Stimulated activated CD4-positive, alpha-beta T cell treated with anti-CD3 and anti-CD28 coated beads, Interleukin-15, amount 100 ng/mL, for 1 hour (primary cell): ENCODE data around the gene GSTA5.
A peak's percentile ranks its signal among the peaks of the same experiment; 100 is the strongest.
"Not testable (repeated sequence)": the region's sequence is repeated elsewhere in the genome, so short reads cannot be mapped to it uniquely, and the experiment has no call there.

ENCODE experiments used
- DNase-seq, 2 donors: peaks; one replicate each; pipeline ENCODE4 v3.0.0-alpha.2; 2020; ENCODE audit warnings: low read depth in 1 of 2, low spot score in 1 of 2

The GSTA5 gene

DNA sequence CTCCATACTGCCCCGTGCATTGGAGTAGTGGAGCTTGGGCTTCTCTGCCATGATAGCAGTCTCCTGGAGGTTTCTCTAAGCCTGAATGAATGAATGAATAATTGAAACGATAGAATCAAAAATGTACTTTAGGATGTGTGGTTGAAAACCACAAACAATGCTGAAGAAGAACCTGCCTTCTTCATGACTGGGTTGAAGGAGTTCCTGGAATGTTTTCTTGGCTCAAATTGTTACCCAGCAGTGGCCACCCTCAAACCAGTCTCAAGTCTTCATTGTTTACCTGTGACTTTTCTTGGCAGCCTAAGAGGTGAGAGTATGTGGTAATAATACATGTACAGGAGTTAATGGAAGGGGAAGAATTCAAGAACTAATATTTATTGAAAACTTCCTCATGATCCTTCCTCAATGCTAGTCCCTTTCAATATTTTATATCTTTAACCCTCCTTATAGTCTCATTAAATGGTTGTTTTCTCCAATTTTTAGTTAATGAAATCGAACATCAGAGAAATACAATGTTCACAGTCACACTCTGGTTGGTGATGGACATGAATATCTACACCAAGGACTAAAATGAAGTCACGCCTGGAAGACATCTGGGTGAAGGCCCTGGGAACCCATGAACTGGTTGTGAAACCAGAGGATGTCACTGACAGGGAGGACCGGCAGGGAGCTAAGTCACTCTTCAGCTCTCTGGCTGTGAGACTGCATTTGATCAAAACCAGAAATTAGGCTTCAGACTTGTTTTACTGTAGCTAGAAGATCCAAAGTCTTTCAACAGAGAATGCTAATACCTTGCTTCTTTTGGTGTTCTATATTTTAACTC lies at the start of gene GSTA5:
Gene GSTA5 (minus strand): TSS at position 51 of the 823 bp plus-strand sequence.
- DNase-seq = no peak

- no peak for DNase-seq
Observed at GRCh38 chr6:52890018-52890417, 49.4 kb upstream of the GSTA5 start.

- no peak for DNase-seq
Observed at GRCh38 chr6:52887910-52888524, 47.4 kb upstream of the GSTA5 start.

DNA sequence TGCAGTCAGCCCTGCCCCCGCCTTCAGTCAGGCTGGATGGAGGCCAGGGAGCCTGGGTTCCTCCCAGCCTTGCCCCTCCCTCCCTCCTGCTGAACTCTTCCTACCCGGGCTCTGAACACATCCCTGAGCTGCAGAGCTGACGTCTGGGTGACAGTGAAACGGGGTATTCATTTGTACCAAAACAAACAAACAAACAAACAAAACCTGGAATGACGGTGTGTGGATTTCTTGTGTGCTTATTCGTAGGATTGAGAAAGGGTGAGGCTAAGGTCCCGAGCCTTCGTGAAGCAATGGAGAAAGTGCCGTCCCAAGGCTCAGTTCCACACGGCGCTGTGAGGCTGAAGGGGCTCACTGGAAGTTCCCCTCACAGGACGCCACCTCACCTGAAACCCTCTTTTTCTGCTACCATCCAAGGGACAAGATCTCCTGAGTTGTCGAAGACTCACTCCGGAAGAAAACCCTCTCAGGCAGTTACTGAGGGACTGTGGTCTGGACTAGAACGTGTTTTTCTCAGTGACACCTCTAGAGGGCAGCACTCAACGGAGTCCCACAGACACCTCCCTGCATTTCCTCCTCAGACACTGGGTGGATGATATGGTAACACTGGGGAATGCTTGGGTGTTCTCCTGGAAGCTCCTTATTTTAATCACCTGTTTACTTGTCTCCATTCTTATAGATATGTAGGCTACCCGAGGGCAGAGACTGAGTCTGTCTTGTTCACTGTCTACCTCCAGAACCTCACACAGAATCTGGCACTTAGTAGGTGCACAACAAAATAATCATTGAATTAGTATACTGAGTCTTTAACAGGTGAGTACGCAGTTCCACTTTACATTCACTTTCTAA lies 41.6 kb upstream of the GSTA5 start:
- DNase-seq = peak; percentile 10 to 31

GRCh38 chr6:52881662-52881995 lies 41.0 kb upstream of the GSTA5 start:
- no peak for DNase-seq

DNA sequence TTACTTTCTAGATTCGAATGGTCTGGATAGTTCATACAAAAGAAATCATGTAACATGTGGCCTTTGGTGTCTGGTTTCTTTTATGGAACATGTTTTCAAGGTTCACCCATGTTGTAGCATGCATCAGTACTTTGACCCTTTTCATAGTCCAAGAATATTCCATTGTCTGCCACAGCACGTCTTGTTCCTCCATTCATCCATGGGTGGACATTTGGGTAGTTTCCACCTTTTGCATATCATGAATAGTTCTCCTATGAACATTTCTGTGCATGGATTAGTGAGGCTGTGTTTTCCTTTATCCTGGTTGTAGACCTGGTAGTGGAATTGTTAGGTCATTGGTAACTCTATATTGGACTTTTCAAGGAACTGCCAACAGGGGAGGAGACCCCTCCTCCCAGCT lies 37.2 kb upstream of the GSTA5 start:
- no peak for DNase-seq

DNA sequence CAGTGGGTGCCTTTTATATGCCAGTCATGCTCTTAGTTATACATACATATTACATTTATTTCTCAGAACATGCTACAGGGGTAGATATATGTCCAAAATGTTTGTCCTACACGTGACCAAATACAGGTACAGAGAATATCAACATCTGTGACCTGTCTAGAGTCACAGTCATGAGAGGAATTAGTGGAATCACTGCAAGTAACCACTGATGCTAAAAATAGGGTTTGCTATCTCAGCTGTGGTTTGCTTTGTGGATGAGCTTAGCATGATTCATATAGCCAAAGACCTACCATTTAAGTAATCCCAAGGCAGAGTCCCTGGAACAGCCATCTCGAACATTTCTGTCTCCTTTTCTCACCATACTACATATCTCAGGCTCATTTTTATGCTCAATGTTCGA lies 36.6 kb upstream of the GSTA5 start:
- no peak for DNase-seq

DNA sequence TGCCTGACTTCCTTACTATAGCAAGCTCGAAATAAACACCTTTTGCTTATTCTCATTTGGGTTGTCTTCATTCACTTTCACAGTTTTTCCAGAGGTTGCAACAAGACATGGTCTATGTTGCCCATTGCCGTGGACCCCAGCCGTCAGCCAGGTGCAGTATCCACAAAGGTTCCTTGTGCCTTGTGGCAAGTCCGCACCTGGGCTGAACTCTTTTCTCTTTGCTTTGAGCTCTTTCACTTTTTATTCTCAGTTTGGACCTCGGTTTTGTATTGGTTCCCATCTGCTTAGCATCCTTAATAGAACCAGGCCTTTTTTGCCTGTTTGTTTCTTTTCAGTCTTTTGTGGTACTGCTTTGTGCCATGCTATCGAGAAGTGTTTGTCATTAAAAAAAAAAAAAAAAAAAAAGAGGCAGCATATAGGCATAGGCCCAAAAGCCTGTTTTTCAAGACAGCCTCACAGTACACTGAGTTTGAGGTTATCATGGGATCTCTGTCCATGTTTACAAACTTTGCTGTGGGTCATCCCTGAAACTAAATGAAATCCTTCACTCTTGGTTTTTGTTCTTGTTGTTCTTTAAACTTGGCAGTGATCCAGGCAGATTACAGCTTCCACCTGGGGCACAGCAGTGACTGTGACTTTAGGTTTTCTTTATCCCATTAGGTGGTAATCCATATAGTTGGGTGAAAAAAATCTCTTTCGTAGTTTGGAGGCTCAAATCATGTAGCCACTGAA lies 35.6 kb upstream of the GSTA5 start:
- DNase-seq = no peak

GRCh38 chr6:52872031-52872430 lies 31.4 kb upstream of the GSTA5 start:
- DNase-seq = no peak

DNA sequence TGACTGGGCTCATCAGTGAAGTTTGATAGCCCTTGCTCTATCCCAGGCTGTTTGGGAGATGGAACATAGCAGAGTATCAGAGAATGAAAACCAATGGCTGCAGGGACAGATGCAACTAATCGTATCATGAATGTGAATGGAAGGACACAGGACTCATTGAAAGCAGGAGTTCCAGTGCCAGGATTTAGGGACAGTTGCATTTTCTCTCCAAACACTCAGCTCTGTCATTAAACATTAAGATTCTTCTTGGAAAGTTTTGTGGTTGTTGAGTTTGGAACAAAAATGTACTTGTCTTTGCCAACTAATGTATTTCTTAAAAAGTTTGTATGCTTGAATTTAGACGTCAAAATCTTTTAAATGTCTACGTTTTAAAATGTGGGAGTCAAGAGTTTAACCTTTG lies 31.0 kb upstream of the GSTA5 start:
- DNase-seq = no peak

GRCh38 chr6:52870335-52871091 lies 29.9 kb upstream of the GSTA5 start:
- not testable (repeated sequence) for DNase-seq

DNA sequence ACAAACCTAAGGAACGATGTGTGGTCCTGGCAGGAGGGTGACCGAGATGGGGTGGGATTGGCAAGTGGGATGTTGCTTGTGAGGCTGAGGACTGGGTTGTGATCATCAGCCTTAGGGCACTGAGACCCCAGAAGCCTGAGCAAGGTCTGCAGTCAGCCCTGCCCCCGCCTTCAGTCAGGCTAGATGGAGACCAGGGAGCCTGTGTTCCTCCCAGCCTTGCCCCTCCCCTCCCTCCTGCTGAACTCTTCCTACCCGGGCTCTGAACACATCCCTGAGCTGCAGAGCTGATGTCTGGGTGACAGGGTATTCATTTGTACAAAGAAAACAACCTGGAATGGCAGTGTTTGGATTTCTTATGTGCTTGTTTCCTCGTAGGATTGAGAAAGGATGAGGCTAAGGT lies 28.3 kb upstream of the GSTA5 start:
- not testable (repeated sequence) for DNase-seq

DNA sequence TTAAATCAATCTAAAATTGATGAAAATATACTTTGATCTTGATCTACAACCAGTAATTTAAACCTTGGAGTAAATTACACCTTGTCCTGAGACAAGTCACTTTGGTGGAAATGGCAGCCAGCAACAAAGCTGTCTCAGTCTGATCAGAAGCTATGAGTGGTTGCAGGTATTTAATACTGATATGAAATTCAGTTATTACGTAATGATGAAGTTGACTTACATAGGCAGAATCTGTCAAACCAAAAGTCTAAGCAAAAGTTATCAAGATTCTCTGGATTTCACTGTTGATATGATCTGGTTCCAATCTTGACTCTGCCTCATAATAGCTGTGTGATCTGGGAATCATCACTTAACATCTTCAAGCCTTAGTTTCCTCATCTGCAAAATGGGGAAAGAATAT lies 27.6 kb upstream of the GSTA5 start:
- no peak for DNase-seq

DNA sequence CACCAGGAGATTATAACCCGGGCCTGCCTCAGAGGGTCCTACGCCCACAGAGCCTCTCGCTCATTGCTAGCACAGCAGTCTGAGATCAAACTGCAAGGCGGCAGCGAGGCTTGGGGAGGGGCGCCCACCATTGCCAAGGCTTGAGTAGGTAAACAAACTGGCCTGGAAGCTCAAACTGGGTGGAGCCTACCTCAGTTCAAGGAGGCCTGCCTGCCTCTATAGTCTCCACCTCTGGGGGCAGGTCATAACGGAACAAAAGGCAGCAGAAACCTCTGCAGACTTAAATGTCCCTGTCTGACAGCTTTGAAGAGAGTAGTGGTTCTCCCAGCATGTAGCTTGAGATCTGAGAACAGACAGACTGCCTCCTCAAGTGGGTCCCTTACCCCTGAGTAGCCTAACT lies 20.5 kb upstream of the GSTA5 start:
- DNase-seq = not testable (repeated sequence)

DNA sequence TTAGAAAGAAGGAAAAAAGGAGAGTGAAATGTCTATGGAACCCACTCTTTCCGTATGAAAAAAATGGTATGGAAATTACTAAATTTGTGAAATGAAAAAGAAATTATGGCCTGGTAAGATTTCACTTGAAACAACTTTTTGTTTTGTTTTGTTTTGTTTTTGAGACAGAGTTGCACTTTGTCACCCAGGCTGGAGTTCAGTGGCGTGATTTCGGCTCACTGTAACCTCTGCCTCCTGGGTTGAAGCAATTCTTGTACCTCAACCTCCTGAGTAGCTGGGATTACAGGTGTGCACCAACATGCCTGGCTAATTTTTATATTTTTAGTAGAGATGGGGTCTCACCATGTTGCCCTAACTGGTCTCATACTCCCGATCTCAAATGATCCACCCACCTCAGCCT lies 17.8 kb upstream of the GSTA5 start:
- DNase-seq = no peak

GRCh38 chr6:52856137-52856536 lies 15.5 kb upstream of the GSTA5 start:
- not testable (repeated sequence) for DNase-seq

- no peak for DNase-seq
Observed at GRCh38 chr6:52849137-52849536, 8.5 kb upstream of the GSTA5 start.

GRCh38 chr6:52846002-52846401 lies 5.4 kb upstream of the GSTA5 start:
- DNase-seq = no peak

DNA sequence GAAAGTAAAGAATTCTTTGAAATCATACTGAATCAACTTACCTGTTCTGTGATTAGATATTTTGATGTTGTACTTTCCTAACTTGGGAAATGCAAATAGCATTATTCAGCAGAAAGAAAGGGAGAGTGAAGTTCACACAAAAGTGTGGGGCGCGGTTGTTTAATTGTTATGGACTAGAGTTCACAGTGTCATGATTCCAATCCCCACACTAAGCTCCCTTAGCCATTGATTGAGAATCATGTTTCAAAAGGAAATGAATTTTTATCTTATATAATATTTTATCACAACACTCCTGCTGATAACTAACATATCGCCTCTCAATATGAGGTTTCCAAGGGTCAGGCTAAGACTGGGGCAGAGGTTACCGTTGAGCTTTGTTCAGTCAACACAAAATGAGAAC lies 3.0 kb upstream of the GSTA5 start:
- DNase-seq = no peak
